Right hindlimb (tissue), 1 donor: Measurements from ENCODE around the gene CCL8.

ENCODE experiments used
- DNase-seq: peaks from one replicate; pipeline ENCODE4 v3.0.0-alpha.2; 2018

The CCL8 gene

DNA sequence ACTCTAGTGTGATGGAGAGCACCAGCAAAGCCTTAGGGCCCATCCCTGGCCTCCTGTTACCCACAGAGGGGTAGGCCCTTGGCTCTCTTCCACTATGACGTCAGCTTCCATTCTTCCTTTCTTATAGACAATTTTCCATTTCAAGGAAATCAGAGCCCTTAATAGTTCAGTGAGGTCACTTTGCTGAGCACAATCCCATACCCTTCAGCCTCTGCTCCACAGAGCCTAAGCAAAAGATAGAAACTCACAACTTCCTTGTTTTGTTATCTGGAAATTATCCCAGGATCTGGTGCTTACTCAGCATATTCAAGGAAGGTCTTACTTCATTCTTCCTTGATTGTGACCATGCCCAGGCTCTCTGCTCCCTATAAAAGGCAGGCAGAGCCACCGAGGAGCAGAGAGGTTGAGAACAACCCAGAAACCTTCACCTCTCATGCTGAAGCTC is at the start of gene CCL8:
CCL8 (plus strand) TSS at position 397 of the 445 bp plus-strand sequence. CDS start 67 bp downstream, outside the sequence.
- DNase-seq: no peak

DNA sequence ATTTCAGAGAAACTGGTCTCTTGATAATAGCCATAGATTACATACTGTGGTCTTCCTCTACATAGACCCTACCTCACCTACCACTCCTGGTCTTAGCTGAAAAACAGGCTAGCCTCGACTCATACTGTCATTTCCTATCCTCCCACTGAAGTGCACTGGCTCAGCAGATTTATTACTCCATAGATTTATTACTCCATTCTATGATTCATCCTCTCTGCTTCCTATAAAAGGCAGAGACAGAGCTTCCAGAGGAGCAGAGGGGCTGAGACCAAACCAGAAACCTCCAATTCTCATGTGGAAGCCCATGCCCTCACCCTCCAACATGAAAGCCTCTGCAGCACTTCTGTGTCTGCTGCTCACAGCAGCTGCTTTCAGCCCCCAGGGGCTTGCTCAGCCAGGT is 49.3 kb upstream of the CCL8 start, which contains the start of gene CCL7:
CCL7 (plus strand) TSS at position 253 of the 400 bp plus-strand sequence; CDS start at position 323, 70 bp downstream.
- no peak for DNase-seq

DNA sequence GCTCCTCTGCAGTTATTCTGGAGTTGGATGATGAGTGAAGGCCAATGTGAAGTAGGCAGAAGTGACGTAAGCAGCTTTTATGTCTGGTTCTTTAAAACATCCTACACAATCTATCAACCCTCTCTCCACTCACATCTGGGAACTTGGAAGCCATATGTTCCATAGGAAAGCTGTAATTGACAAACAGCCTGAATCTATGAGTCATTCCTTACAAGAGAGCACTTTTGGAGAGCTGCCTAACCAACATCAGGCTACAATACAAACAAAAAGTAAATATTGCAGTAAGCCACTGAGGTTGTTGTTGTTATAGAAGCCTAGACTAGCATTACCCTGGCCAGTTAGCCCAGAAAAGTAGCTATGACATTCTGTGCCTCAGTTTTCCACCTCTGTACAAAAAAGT is 43.4 kb upstream of the CCL8 start:
- no peak for DNase-seq

DNA sequence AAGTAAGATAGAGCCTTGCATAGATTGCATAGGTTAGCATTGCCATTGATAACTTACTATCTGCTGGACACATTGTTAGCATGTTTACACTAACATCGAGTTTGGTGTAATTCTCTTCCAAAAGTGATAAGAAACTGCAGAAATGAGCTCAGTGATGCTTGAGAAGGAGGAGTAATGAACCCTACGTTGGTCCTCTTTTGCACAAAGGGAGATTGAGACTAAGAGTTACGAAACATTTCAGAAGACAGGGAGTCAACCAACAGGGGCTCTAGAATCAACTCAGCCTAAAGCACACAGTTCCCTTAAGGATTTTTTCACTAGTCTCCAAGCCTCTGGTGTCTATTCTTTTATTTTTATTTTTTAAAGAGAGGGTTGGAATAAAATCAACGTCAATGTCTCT is 42.4 kb upstream of the CCL8 start:
- DNase-seq: no peak

DNA sequence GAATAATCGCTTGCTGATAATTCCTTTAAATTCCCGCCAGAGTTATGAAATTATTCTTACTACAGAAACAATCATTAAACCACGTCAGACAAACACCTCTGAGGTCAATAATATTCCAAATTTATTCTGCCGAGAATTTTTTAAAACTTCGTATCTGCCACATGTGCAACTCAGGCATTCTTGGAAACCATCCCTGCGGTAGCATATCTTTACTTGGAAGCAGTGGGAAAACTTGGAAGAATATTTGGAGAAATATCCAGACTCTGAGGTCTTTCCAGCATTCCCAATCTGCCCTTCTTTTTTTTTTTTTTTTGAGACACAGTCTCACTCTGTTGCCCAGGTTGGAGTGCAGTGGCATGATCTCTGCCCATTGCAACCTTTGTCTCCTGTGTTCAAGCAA is 35.7 kb upstream of the CCL8 start:
- DNase-seq: no peak

DNA sequence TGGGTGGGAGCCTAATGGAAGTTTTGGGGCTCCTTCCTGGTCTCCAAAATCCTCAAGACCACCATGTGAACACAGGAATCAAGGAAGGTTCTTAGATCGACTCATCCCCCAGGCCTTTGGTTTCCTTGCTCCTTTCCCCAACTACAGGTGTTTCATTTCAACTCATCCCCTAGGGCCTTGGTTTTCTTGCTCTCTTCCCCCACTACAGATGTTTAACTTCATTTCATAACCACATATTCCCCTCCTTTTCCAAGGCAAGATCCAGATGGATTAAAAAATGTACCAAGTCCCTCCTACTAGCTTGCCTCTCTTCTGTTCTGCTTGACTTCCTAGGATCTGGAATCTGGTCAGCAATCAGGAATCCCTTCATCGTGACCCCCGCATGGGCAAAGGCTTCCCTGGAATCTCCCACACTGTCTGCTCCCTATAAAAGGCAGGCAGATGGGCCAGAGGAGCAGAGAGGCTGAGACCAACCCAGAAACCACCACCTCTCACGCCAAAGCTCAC is 33.9 kb upstream of the CCL8 start, which contains the start of gene CCL11:
CCL11 (plus strand) TSS at position 457 of the 507 bp plus-strand sequence. CDS start 67 bp downstream, outside the sequence.
- DNase-seq: no peak

DNA sequence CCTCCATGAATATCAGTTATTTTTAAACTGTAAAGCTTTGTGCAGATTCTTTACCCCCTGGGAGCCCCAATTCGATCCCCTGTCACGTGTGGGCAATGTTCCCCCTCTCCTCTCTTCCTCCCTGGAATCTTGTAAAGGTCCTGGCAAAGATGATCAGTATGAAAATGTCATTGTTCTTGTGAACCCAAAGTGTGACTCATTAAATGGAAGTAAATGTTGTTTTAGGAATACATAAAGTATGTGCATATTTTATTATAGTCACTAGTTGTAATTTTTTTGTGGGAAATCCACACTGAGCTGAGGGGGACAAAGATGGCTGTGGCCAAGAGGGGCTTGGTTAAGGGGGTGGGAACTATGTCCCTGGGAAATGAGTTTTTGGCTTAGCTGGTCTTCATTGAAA is 31.4 kb upstream of the CCL8 start:
- DNase-seq: no peak

DNA sequence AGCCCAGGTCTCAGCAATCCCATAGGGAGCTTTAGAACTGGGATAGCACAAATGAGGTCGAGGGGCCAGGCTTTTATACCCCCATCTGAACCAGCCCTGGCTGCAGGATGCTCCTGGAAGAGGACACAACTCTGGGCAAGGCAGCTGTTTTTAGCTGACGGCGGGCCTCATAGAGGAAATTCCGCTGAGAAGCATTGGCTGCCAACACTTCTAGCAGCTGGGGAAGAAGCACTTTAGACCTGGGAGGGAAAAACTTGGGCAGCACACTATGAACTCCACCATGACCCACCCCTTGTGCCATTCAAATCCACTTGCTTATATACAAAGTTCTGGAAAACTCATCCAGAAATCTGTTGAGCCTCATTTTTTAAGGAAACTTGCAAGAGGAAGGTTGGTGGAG is 28.6 kb upstream of the CCL8 start:
- peak; percentile 39 for DNase-seq

DNA sequence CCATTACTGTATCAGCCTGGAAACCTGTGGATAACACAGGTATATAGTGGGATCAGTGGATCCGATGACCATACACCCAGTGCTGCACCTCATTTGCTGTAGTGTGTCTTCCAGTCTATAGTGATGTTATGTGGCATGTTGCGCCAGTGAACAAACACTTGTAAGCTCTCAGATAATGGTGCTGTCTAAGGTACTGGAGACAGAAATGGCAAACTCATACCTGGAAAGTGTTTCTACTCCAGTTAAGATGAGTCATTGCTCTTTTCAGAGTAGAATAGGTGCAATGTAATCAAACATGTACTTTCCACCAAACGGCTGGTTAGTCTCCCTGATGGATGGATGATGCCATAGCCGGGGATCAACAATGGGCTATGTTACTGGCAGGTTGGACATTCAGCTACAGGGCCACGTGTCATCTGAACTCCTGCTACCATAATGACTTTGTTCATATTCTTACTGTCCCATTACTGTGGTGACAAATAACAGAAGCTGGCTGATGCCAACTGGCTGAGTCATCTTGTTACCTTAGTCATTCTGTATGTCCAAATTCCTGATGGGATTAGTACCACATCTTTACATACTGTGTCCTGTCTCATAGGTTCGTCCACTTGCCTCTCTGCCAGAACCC is 27.4 kb upstream of the CCL8 start:
- DNase-seq: no peak

DNA sequence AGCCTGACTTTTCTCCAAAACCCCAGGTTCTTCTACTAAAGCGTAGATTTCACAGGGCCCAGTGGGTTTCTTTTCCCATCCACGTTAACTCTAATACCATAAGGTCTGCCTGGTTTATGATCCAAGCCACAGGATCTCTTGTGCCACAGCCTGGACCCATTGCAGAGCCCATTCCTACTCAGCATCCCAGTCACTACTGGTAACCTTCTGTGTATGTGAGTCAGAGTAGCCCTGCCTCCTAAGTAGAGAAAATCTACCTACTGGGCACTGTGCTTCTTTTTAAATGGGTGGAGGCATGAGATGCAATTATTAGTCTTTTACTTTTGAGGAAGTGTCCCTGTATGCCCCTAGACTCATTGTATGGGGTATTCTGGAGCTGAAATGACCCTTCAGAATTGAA is 20.2 kb upstream of the CCL8 start:
- DNase-seq: no peak

DNA sequence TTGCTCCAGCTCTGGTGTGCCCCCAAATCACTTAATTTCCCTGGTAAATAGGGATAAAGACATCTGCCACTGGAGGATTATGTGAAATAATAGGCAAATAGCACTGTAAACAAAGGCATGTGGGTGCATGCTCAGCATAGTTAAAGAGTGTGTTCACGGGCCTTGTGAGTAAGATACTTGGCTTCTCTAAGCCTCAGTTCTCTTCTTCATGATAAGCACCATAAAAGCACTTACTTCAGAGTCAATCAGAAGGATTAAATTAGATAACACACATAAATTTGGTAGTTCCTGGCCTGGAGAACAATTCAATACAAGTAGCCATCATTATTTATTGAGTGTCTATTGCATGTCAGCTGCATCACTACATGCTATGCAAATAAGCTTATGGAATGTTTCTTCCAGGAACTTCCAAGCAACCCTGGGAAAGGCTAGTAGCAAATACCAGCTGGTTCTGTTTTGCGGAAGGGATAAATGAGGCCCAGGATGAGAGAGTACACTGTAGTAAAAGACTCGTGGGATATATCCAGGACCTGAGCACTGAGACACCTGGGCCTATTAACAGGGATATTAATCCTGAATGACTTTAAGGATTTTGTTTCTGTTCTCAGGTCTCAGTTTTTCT is 19.2 kb upstream of the CCL8 start:
- DNase-seq: no peak

DNA sequence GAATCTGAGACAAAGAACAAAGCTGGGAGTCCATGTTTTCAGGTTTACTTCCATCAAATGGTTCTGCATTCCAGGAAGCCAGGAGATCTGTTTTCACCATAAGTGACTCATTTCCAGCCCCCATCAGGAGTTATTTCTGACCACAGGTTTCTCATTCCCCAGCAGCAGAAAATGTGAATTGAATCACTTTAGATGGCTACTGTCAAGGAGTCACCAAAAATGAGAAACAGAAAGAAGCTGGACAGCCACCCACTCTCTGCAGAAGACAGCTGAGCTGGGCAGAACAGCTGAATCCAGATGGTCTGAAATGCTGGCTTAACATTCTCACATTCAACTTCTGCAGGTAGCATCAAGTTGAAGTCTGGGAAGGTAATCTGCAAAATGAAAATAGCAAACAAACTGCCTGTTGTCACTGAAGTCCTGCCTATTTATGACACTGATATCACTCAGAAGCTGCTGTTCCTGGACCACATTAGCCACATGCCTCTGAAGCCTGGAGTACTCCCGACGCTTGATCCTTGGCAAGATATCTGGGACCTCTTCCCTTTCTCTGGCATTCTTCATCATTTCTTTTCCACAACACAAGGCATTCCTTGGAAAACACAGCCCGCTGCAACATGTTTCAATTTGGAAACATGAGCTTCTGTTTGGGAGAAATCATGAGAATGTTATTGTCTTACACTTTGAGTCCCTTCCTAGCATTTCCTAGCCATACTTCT is 18.4 kb upstream of the CCL8 start:
- no peak for DNase-seq

DNA sequence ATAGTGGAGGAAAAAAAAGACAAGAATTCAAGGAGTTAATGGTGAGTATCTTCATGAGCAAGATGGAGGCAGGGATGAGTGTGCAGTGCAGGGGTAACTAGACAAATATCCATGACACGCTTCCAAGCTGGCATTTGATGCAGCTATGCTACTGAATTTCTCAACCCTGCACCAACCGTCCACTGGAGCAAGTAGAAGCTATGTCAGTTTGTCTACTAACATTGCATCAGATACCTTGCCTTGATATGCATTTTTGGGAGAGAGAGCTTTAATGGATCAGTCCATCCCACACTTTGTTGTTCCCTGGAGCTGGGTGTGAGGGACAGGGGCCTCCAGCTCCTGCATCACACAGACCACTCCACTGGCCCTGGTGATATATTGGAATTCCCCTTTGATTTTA is 17.2 kb upstream of the CCL8 start:
- no peak for DNase-seq

DNA sequence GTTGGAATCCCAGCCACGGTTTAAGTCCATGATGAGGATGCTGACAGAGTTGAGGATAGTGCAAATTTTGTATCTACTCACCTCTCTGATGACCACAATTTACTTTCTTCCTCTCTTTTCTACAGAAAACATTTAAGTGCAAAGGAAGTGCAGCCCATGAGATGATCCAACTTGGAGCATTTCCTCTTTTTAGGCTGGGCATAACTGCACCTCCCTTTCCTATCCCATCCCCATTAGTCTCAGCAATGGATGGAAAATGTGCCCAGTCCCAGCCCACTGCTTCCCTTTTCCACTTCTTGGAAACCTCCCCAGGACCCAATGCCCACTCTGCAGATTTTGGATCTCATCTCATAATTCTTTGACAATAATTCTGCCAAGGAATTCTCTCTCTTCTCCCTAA is 16.6 kb upstream of the CCL8 start:
- no peak for DNase-seq

DNA sequence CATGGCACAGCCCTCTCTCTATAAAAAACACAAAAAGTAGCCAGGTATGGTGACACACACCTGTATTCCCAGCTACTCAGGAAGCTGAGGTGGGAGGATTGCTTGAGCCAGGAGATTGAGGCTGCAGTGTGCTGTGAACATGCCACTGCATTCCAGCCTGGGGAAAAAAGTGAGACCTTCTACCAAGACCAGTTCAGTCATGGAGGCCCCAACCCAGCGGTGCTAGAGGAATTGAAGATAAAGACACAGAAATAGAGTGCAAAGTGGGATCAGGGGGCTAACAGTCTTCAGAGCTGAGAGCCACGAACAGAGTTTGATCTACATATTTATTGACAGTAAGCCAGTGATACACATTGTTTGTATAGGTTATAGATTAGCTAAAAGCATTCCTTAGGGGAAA is 15.6 kb upstream of the CCL8 start:
- no peak for DNase-seq

DNA sequence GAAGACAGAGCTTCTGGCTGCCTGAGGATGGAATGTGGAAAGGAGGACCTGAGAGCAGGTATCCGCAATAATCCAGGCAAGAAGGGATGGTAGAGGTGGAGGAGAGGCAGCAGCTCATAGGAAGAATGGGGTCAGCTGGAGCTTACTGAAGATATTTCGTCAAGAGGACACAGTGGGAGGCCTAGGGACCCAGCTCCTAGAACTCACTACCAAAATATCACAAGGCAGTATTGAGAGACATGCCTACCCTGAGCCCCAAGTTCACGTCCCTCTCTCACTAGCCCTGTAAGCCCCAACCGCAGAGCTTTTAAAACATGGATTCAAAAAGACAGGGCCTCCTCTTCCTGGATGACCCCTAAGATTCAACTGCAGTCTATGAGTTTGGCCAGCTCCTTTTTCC is 14.2 kb upstream of the CCL8 start:
- DNase-seq: no peak

DNA sequence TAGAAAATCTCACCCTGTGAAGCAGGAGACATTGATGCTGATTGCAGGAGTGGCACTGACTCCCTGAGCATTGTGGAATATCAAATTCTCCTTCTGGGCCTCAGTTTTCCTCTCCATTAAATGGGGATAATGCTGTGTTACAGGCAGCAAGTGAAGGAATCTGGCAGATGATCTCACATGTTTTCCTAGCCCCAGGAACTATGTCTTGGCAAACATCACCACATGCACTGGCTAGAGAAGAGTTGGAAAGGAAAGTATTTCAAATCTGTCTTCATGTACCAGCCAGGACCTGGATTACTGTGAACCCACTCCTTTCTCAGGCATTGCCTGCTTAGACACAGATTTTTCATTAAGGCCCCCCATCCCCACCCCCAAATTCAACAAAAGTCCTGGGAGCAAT is 13.6 kb upstream of the CCL8 start:
- DNase-seq: no peak

DNA sequence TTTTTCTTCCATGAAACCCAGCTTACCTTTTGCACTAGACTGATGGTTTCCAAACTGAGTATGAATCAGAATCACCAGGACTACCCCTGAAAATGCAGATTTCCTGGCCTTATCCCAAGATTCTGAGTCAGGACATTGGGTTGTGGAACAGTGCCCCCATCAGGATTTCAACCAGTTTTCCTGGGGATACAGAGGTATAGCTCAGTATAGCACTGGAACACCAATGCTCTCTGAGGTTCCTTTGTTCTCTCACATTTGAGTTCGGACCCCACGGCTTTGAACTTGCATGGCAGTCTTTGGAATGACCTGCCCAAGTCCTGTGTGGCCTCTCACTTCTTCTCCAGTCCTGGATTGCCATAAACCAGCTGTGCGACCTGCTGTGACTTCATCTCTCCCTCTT is 12.8 kb upstream of the CCL8 start:
- DNase-seq: peak; percentile 40

DNA sequence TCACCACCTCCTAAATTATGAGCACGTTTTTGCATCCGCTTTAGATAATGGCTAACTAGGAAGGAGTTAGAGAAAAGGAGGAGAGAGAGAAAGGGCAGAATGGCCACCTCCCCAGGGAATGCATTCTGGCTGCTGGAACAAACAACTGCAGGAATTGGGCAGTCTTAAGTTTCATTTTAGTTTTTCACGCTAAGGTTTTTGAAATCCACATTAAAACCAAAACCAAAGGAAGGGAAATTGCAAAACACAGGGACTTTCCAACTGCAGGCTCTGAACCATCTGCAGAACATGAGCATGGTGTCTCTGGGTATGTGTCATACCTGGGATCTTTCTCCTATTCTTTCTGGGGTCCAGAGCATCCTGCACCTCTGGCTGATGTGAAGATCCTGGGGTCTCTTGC is 12.1 kb upstream of the CCL8 start:
- peak; percentile 33 for DNase-seq

DNA sequence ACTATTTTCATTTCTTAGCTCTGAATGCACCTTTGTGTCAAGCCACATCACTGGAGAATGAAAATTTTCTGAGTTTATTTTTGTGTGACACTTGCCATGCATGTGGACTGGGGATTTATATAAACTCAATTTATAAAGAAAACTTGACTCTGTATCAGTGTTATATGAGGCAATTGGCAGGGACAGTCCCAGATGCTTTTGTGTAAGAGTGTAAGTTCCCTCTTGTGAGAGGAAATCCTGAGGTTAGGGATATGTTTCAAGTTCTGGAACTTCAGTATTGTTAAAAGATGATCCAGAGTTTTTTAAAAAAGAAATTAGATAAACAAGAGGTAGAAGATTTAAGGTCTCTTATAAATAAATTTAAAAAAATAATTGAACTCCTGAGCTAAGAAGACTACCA is 10.9 kb upstream of the CCL8 start:
- DNase-seq: no peak

DNA sequence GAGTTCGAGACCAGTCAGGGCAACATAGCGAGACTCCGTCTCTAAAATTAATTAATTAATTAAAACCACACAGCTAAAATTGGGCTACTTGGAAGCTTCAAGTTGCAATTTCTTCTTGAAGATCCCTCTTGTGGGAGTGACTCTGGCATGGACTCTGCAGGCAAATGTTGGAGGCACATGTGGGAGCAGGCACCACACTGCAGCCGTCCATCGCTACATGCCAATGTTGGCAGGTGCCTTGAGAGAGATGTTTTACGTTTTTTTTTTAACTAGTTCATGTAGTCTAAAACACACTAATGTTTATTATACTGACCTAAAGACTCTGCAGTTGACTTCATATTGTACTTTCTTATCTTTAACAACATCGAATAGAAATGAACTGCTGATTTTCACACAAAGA is 7.9 kb upstream of the CCL8 start:
- no peak for DNase-seq

DNA sequence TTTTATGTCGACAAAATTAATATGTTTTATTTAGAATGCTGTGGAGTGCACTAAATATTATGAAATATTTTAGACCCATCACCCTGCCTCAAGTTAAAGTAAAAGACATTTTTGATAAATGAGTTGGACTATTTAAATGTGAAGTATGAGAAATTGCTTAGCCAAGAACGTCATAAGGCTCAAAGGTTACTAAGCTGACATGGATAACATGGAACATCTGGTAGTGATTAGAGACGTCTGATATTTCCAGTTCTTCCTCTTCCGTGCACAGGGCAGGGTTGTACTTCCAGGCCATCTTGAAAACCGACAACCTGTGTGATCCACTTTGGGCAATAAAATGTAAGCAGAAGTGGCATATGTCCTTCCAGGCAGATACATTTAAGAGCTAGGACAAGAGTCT is 7.2 kb upstream of the CCL8 start:
- no peak for DNase-seq

DNA sequence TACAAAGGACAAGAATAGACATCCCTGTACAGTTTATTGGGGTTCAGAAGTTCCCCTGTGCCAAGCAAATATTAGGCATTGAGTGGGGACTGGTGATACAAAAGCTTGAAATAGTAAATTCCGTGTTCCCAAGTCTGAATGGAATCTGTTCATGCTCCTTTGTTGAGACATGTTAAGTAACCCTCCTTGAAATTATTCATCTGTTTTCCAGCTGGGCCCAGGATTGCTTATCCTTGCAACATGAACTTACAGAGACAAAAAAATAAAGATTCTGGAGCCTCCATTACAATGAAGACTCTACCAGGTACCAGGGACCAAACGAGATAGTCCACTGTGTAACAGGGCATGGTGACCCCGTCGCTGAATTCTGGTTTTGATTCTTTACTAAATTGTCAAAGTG is 6.1 kb upstream of the CCL8 start:
- DNase-seq: no peak

DNA sequence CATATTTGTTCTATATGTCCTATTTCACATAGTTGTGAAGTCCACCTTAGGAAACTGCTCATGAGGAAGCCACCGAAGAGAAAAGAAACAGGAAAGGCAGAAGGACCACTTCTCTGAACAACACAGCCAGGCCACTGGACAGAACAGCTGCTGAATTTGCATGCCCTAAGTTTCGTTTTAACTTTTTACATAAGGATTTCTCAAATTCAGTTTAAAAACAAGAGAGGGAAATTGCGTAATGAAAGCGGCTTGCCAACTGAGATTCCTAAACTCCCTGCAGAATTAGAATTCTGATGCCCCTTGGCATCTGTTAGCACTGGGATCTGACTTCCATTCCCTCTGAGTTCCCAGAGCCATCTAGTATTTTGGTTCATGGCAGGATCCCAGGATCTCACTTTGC is 5.0 kb upstream of the CCL8 start:
- peak; percentile 38 for DNase-seq
